Measurements from ENCODE around the gene ZNF169.
"Not testable (repeated sequence)": the region's sequence is repeated elsewhere in the genome, so short reads cannot be mapped to it uniquely, and the experiment has no call there.

ZNF169 gene

DNA sequence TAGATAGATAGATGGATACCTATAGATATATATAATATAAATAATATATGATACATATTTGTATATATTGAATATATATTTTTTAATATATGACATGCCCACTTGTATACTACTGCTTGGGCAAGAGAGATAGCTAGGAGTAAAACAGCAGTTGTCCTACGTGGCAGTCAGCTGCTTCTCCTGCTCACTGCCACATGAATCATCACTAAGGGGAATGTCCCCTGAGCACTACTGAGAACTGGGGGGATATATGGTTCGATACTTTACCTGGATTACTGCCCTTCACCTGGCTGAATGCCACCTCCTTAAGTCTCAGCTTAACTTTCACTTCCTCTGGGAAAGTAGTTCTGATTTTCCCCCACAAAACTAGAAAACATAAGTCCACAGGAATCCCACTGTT lies 82.6 kb downstream of the ZNF169 start:
- H3K27ac ChIP-seq (ENCODE audit: low read length); H3K27me3 ChIP-seq (ENCODE audit: low read depth, low read length); H3K4me1 ChIP-seq (ENCODE audit: low read length); H3K4me2 ChIP-seq (ENCODE audit: low read length); H3K9ac ChIP-seq (ENCODE audit: low read length); H4K20me1 ChIP-seq (ENCODE audit: insufficient read depth, low read length); H3K36me3 ChIP-seq (replicated peaks; ENCODE audit: low read depth, low read length); H2AFZ ChIP-seq (ENCODE audit: low read depth, low read length); H3K4me3 ChIP-seq (ENCODE audit: low read length); H3K9me3 ChIP-seq (ENCODE audit: insufficient read depth, low read length); H3K79me2 ChIP-seq (ENCODE audit: low read length): not testable (repeated sequence)

- not testable (repeated sequence) for H3K9me3 ChIP-seq (ENCODE audit: insufficient read depth, low read length); H3K36me3 ChIP-seq (replicated peaks; ENCODE audit: low read depth, low read length); H3K79me2 ChIP-seq (ENCODE audit: low read length); H3K4me1 ChIP-seq (ENCODE audit: low read length); H3K4me2 ChIP-seq (ENCODE audit: low read length); H4K20me1 ChIP-seq (ENCODE audit: insufficient read depth, low read length); H3K9ac ChIP-seq (ENCODE audit: low read length); H3K4me3 ChIP-seq (ENCODE audit: low read length); H2AFZ ChIP-seq (ENCODE audit: low read depth, low read length); H3K27me3 ChIP-seq (ENCODE audit: low read depth, low read length); H3K27ac ChIP-seq (ENCODE audit: low read length)
Observed at GRCh38 chr9:94347451-94347850, 88.4 kb downstream of the ZNF169 start.

DNA sequence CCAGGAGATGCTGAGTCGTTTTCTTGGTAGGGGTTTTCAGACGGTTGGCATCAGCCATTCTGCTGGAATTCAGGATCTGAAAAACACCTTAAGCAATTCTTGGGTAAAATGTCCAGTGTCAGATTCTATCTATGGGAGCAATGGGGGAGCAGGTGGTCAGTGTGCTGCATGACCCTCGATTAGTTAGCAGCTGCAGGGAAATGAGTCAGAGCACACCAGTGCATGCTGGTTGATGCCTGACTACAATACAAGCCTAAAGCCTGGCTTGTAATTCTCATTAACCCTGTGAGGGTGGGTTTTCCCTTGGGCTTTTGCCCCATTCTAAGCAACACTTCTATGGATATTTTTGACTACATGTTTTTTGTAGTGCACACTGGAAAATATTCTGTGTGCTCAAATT lies 89.7 kb downstream of the ZNF169 start:
- H3K4me3 ChIP-seq (ENCODE audit: low read length); H3K27me3 ChIP-seq (ENCODE audit: low read depth, low read length): not testable (repeated sequence)

More for the DNA sequence above, 89.7 kb downstream of the ZNF169 start:
- not testable (repeated sequence) for H3K9me3 ChIP-seq (ENCODE audit: insufficient read depth, low read length); H4K20me1 ChIP-seq (ENCODE audit: insufficient read depth, low read length); H3K27ac ChIP-seq (ENCODE audit: low read length); H2AFZ ChIP-seq (ENCODE audit: low read depth, low read length); H3K4me1 ChIP-seq (ENCODE audit: low read length); H3K36me3 ChIP-seq (replicated peaks; ENCODE audit: low read depth, low read length); H3K9ac ChIP-seq (ENCODE audit: low read length); H3K79me2 ChIP-seq (ENCODE audit: low read length); H3K4me2 ChIP-seq (ENCODE audit: low read length)
